GM21576 (cell line): ENCODE data around the gene MPC1.

Experiments
- ATAC-seq: cut with Tn5 transposase; IDR thresholded peaks from one replicate; pipeline ENCODE4 v1.9.1; 2021; ENCODE audit warnings: mild to moderate bottlenecking, moderate library complexity; ENCODE audit not compliant: unreplicated experiment

The MPC1 gene

DNA sequence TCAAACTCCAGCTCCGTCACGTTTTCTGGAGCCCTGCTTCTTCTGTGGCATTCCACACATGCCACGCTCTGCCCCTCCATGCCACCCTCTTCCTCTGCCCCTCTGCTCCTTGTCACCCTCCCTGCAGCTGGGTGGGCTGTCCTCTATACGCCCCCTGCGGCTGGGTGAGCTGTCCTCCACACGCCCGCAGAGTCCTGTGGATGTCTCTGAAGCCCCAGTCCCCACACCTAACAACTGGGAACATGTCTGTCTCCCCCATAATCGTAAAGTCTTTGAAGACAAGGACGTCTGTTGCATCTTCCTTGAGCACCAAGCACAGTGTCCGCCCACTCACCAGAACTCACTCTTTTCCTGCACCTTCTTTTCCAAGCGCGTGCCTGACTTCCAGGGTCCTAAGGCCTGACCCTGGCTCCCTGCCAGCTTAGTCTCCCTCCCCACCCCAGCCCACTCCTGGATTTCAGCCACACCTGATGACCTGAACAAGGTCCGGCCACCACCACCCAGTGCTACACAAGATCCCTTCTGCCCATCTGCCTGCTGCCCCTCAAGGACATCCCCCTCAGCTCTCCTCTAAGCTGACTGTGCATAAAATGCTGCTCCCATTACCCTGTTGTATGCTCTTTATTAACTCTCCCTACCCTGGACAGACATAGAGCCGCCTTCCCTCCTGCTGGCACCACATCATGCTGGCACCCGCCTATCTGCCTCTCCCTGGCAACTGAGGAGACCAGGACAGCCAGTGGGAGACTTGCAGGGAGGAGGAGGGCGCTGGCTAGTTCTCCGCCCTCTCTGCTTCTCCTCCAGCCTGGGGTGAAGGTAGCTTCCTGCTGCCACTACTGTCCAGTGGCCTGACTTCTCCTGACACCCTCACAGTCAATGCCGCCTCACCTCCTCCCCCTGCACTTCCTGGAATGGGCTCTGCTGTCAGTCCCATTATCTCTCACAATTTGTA lies 63.8 kb downstream of the MPC1 start:
- ATAC-seq = no peak

- no peak for ATAC-seq
These were observed 64.5 kb downstream of the MPC1 start for GRCh38 chr6:166318227-166318626.

DNA sequence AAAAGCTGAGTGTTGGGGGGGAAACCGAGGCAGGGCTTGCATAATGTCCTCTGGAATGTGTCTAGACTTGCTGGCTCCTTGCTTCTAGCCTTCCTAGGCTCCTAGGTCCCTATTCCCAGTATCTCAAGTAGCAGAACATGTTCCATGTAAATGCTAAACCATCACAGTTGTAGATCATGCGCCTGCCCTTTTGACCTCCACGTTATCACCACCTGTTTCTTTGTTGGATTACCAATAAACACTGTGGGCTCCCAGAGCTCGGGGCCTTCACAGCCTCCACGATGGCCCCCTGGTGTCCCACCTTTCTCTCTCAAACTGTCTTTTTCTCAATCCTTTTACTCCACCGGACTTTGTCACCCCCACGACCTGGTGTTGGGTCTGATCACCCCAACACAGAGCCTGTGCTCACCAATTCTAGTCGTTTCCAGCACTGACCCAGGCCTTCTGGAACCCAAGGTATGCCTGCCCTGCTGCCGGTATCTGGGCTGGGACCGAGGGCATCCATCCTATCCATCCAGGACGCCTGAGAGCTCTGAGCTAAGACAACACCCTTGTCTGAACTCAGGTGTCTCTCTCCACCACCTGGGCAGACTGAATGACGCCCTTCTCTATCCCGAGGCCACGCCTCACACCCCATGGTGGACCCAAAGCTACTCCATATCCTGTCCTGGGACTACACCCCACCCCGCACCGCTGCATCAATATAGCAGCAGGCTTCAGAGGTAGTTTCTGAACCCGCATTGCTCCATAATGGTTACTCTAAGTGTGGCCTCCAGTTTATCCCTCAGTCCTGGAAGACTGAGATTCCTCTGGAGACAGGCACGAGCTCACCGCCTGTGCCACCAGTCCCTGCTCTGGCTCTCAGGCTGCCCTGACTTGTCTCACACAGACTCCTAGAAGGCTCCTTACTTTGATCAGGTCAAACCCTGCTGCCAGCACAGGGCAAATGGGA lies 65.2 kb downstream of the MPC1 start:
- no peak for ATAC-seq

- no peak for ATAC-seq
These were observed 67.3 kb downstream of the MPC1 start for GRCh38 chr6:166315436-166315835.
